Mesothelial cell of epicardium (in vitro differentiated cells): ENCODE results near the gene FOXP1. TPM values are rescaled to one million over a fixed set of nuclear protein-coding genes. Genes with fewer than 3 reads are reported as not detected.
"Not testable (repeated sequence)": the region's sequence is repeated elsewhere in the genome, so short reads cannot be mapped to it uniquely, and the experiment has no call there.

Experiments
- DNase-seq, 2 experiments: peaks; one replicate each; pipeline ENCODE4 v3.0.0; 2021; ENCODE audit warnings: low spot score in 2 of 2; ENCODE audit not compliant: unreplicated experiment in 2 of 2
- H3K27ac Mint-ChIP-seq: 2 replicates; pipeline ENCODE4 v1.8.0; 2021; ENCODE audit warnings: mixed read lengths
- H3K27me3 Mint-ChIP-seq: 2 replicates; pipeline ENCODE4 v1.8.0; 2021; ENCODE audit warnings: low read depth, mixed read lengths
- H3K36me3 Mint-ChIP-seq: 2 replicates; pipeline ENCODE4 v1.8.0; 2021; ENCODE audit warnings: mixed read lengths
- H3K4me1 Mint-ChIP-seq: 2 replicates; pipeline ENCODE4 v1.8.0; 2021; ENCODE audit warnings: mixed read lengths
- H3K4me3 Mint-ChIP-seq: 2 replicates; pipeline ENCODE4 v1.8.0; 2021; ENCODE audit warnings: mild to moderate bottlenecking, moderate library complexity, mixed read lengths
- H3K9me3 Mint-ChIP-seq: 2 replicates; pipeline ENCODE4 v1.8.0; 2021; ENCODE audit warnings: mixed read lengths
- CTCF ChIP-seq: fragments of 200-600 bp; sonication (generic); IDR thresholded peaks from one replicate; pipeline ENCODE4 v1.5.0; 2021; ENCODE audit warnings: antibody characterized with exemption; ENCODE audit not compliant: unreplicated experiment
- total RNA-seq: library from RNA; stranded (reverse); gene quantifications from 3 replicates; pipeline ENCODE4 v1.2.1, GENCODE V29; 2021

Gene FOXP1
- total RNA-seq, 1 donor from 2014 or later = 187 TPM

GRCh38 chr3:71441217-71441924 is 142.2 kb downstream of the FOXP1 start:
- H3K36me3 Mint-ChIP-seq = peaks cover under 1% of the 10 kb centered on the region
- no peak for DNase-seq

DNA sequence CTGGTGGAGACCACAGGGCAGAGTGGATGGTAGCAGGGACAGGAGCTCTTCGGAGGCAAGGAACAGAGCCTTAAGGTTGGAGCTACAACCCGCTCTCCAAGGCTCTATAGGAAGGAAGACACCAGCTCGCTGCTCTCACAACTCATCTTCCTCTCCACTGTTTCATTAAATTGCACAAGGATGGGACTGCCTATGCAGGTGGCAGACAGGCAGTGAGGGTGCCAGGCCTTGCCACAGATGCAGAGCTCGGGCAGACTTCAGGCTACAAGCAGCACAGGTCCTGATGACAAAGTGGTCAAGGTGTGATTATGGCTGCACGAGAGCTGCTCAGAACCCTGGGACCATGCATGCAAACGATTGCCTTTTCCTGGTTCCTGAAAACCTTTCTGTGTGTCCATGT is 144.6 kb downstream of the FOXP1 start:
- H3K27ac Mint-ChIP-seq = no peak overlapping the region
- no peak overlapping the region for H3K4me3 Mint-ChIP-seq
- H3K4me1 Mint-ChIP-seq = peaks cover 50% of the 10 kb centered on the region
- H3K36me3 Mint-ChIP-seq = peaks cover 8% of the 10 kb centered on the region
- no peak for TF ChIP-seq CTCF
- H3K9me3 Mint-ChIP-seq = no peaks in the 10 kb centered on the region
- H3K27me3 Mint-ChIP-seq = no peaks in the 10 kb centered on the region
- DNase-seq = no peak

More at GRCh38 chr3:71441217-71441924, 142.2 kb downstream of the FOXP1 start:
- Mint-ChIP-seq H3K9me3 (no peaks in the 10 kb centered on the region), H3K4me1 (peaks cover 51% of the 10 kb centered on the region), H3K27ac (no peak overlapping the region), H3K4me3 (no peak overlapping the region), H3K27me3 (no peaks in the 10 kb centered on the region)
- TF ChIP-seq CTCF = no peak

DNA sequence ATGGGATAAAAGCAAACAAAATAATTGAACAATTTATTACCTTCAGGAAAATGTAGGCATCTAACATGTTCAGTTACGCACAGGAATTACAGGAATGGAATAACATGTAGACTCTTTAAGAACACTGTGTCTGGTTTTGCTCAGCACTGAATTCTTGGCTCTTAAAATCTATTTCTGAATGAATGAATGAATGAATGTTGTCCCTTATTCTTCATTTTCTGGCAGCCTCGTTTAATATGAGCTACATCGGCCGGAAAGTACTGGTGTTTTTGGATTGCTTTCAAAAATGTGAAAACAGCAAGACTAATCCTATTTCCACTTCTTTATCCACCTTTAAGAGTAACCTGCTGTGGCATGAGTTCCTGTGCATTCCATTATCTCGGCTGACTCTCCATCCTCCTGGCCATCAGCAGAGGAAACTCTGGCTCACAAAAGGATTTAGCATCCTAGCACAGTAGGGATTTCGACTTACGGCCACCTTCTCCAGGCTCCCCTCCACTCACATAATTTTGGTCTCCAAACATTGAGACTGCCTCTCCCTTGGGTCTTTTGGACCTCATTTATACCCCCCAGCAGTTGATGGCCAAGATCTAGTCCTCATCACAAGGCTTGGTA is 145.3 kb downstream of the FOXP1 start:
- Mint-ChIP-seq H3K4me1 (peaks cover 52% of the 10 kb centered on the region), H3K36me3 (peaks cover 8% of the 10 kb centered on the region), H3K9me3 (no peaks in the 10 kb centered on the region), H3K27me3 (no peaks in the 10 kb centered on the region), H3K4me3 (no peak overlapping the region), H3K27ac (peak overlapping the region; percentile 91)
- DNase-seq = no peak
- TF ChIP-seq CTCF = no peak

DNA sequence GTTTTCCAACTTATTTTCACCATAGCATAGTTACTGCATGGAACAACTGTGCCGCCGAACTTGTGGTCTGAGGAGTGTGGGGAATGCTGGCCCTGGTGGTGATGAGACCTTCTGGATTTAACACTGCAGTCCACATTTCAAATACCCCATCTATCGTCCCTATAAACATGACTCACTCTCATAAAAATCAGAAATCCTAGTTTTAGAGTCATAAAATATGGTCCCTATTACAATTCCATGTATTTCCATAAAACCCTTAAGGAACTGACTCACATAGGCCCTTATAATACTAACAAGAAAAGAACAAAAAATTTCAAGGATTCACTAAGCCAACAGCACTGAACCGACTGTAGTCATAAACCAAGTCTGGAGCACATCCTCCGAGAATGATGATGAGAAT is 147.2 kb downstream of the FOXP1 start:
- peaks cover 8% of the 10 kb centered on the region for H3K36me3 Mint-ChIP-seq
- no peak overlapping the region for H3K4me3 Mint-ChIP-seq
- no peaks in the 10 kb centered on the region for H3K9me3 Mint-ChIP-seq
- peak overlapping the region; percentile 75 for H3K27ac Mint-ChIP-seq
- DNase-seq = no peak
- no peak for TF ChIP-seq CTCF
- no peaks in the 10 kb centered on the region for H3K27me3 Mint-ChIP-seq
- peaks cover 64% of the 10 kb centered on the region for H3K4me1 Mint-ChIP-seq

GRCh38 chr3:71435836-71436235 is 147.7 kb downstream of the FOXP1 start:
- peak overlapping the region; percentile 75 for H3K27ac Mint-ChIP-seq
- not testable (repeated sequence) for H3K36me3 Mint-ChIP-seq, H3K4me3 Mint-ChIP-seq, DNase-seq, H3K27me3 Mint-ChIP-seq, H3K9me3 Mint-ChIP-seq
- peaks cover 62% of the 10 kb centered on the region for H3K4me1 Mint-ChIP-seq

- peaks cover 76% of the 10 kb centered on the region for H3K4me1 Mint-ChIP-seq
- H3K27me3 Mint-ChIP-seq = no peaks in the 10 kb centered on the region
- H3K27ac Mint-ChIP-seq = peak overlapping the region; percentile 91
These were observed 149.9 kb downstream of the FOXP1 start for GRCh38 chr3:71433631-71434030.

More at GRCh38 chr3:71433631-71434030, 149.9 kb downstream of the FOXP1 start:
- DNase-seq = no peak
- Mint-ChIP-seq H3K4me3 (no peak overlapping the region), H3K36me3 (peaks cover 8% of the 10 kb centered on the region), H3K9me3 (no peaks in the 10 kb centered on the region)
- TF ChIP-seq CTCF = no peak
